ENCODE results near the gene SLC35A3. TPM values are rescaled to one million over a fixed set of nuclear protein-coding genes. Genes with fewer than 3 reads are reported as not detected.

SLC35A3 gene
- total and polyA plus RNA-seq, 2 of the 4 experiments (the other 2 are of a cell fraction) = 9.6 to 13.6 TPM

DNA sequence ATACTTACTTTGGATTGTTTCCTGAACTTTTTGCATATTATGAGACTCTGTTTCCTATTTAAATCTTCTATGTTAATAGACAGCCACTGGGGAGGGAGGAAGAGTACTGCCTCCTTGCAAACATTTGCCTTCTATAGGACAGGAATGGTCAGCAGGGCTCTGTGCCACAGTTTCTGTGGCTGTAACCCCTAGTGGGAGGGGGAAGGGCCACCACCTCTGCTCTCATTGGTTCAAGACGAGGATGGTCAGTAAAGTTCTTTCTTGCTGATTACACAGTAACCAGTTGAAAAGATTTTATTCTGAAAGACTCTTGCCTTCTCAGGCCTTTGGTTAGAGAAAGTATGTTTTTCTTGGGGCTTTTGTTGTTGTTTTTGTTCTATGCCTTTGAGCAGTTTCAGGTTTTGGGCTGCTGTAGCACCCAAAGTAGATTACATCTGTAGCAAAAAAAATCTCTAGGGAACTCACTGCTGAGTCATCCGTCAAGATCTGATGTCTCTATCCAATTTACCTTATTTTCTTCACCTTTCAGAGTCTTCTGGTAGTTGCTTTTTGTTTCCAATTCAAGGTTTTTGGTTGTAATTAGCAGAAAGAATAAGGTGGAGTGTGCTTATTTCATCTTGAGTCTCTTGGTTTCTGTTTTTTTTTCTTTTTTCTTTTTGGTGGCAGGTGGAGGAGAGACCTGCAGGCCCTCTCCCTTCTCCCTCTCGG, 23.1 kb downstream of the SLC35A3 start:
- dilution Hi-C loops (cut with HindIII; ENCODE audit: low sequenced_read_pairs, unreplicated experiment) = no loop called here
- WGBS, 2 experiments (ENCODE audit: extremely low coverage in 2 of 2, insufficient read length in 1 of 2) = no CpG with 5 or more reads among the region's 3 CpGs

More for the DNA sequence above, 23.1 kb downstream of the SLC35A3 start:
- ATAC-seq (ENCODE audit: low read depth) = no peak
- no peaks in the 10 kb centered on the region for H3K9me1 ChIP-seq (ENCODE audit: insufficient read depth, low read length)
- in situ Hi-C loops (cut with MboI; ENCODE audit: low sequenced_read_pairs) (no loop called here), intact Hi-C loops (cut with micrococcal nuclease) (no loop called here)
- H2AFZ ChIP-seq (replicated peaks; ENCODE audit: low read length, poor library complexity) = no peak overlapping the region
- H2BK120ac ChIP-seq (ENCODE audit: low read depth, low read length) = no peak overlapping the region
- H3K18ac ChIP-seq (ENCODE audit: low read depth, low read length) = no peak overlapping the region
- H3K9ac ChIP-seq (ENCODE audit: low read depth, low read length) = no peak overlapping the region
- TF ChIP-seq RCOR1 (IDR thresholded peaks at IDR 0.05; ENCODE audit: insufficient replicate concordance, low read length) (no peak), MAFK (IDR thresholded peaks at IDR 0.05; ENCODE audit: low read depth, low read length) (no peak), NFE2L2 (IDR thresholded peaks at IDR 0.05; ENCODE audit: low read depth, low read length) (no peak), RFX5 (IDR thresholded peaks at IDR 0.05; ENCODE audit: low read depth, low read length) (no peak), POLR2A (IDR thresholded peaks at IDR 0.05; ENCODE audit: low read depth, low read length) (no peak), MXI1 (IDR thresholded peaks at IDR 0.05; ENCODE audit: borderline replicate concordance, low read depth, low read length) (no peak)
- H3K79me1 ChIP-seq (ENCODE audit: low read depth in 1 of 2, low read length in 2 of 2) = peaks cover 7 to 27% of the 10 kb centered on the region in 2 experiments
- H3K4me3 ChIP-seq (ENCODE audit: insufficient read depth, low read depth, low read length) = no peak overlapping the region
- H4K91ac ChIP-seq (ENCODE audit: insufficient read depth, low read depth, low read length) = no peak overlapping the region
- H3K9me3 ChIP-seq (ENCODE audit: control insufficient read depth, insufficient read depth, low read length) = peaks cover 4% of the 10 kb centered on the region
- H3K4ac ChIP-seq (ENCODE audit: low read depth, low read length) = no peak overlapping the region
- no peaks in the 10 kb centered on the region for H3K4me1 ChIP-seq (ENCODE audit: control insufficient read depth, insufficient read depth, low read length)
- H4K20me1 ChIP-seq (ENCODE audit: insufficient read depth, low read length) = peaks cover 3% of the 10 kb centered on the region; the same call in 1 of the 2 replicates
- H2AK5ac ChIP-seq (ENCODE audit: low read depth, low read length) = no peak overlapping the region
- no peak overlapping the region for H2BK20ac ChIP-seq (ENCODE audit: low read depth, low read length)
- no peak for DNase-seq
- H3K36me3 ChIP-seq (ENCODE audit: control insufficient read depth, insufficient read depth, low read length) = peaks cover 3% of the 10 kb centered on the region
- no peak overlapping the region for H2AK9ac ChIP-seq (replicated peaks; ENCODE audit: low read depth, low read length, poor library complexity)
- no peak overlapping the region for H3K56ac ChIP-seq (ENCODE audit: extremely low read depth, insufficient read depth, low read length)
- H2BK15ac ChIP-seq (ENCODE audit: low read depth, low read length) = no peak overlapping the region
- no peak overlapping the region for H3K14ac ChIP-seq (replicated peaks; ENCODE audit: low read depth, low read length)
- BruUV-seq (replicated peaks) = no TSS peak
- no peak overlapping the region for H2BK5ac ChIP-seq (ENCODE audit: low read depth, low read length, poor library complexity, severe bottlenecking)
- ChIA-PET POLR2A (ENCODE audit: unreplicated experiment) (no interaction called here), CTCF (no interaction called here)
- H3K23ac ChIP-seq (ENCODE audit: low read depth, low read length) = no peak overlapping the region
- no peak overlapping the region for H3K4me2 ChIP-seq (ENCODE audit: low read depth, low read length)
- no peaks in the 10 kb centered on the region for H3K27me3 ChIP-seq (ENCODE audit: control insufficient read depth, insufficient read depth, low read length)
- H4K8ac ChIP-seq (ENCODE audit: low read depth in 2 of 2, low read length in 2 of 2) = no peak overlapping the region
- no peak overlapping the region for H3K27ac ChIP-seq (ENCODE audit: insufficient read depth, low read length)
- H4K5ac ChIP-seq (ENCODE audit: low read depth, low read length) = no peak overlapping the region
